ENCODE results near the gene B3GALT5. TPM values are rescaled to one million over a fixed set of nuclear protein-coding genes. Genes with fewer than 3 reads are reported as not detected.

Gene B3GALT5
- total and polyA plus RNA-seq, 2 of the 4 experiments (the other 2 are of a cell fraction) = 0.05 to 0.18 TPM

- ChIA-PET CTCF (no interaction called here), POLR2A (ENCODE audit: unreplicated experiment) (no interaction called here)
- Histone ChIP-seq H2BK20ac (ENCODE audit: low read depth, low read length) (no peak overlapping the region), H3K18ac (ENCODE audit: low read depth, low read length) (no peak overlapping the region), H4K8ac (ENCODE audit: low read depth in 2 of 2, low read length in 2 of 2) (no peak overlapping the region), H3K9me3 (ENCODE audit: control insufficient read depth, insufficient read depth, low read length) (peaks cover 8% of the 10 kb centered on the region; the same call in 1 of the 2 replicates), H2AK5ac (ENCODE audit: low read depth, low read length) (no peak overlapping the region), H3K14ac (replicated peaks; ENCODE audit: low read depth, low read length) (no peak overlapping the region), H3K9me1 (ENCODE audit: insufficient read depth, low read length) (no peaks in the 10 kb centered on the region), H2AFZ (replicated peaks; ENCODE audit: low read length, poor library complexity) (no peak overlapping the region), H4K20me1 (ENCODE audit: insufficient read depth, low read length) (no peaks in the 10 kb centered on the region), H2BK120ac (ENCODE audit: low read depth, low read length) (no peak overlapping the region), H3K36me3 (ENCODE audit: control insufficient read depth, insufficient read depth, low read length) (no peaks in the 10 kb centered on the region), H2BK5ac (ENCODE audit: low read depth, low read length, poor library complexity, severe bottlenecking) (no peak overlapping the region), H4K5ac (ENCODE audit: low read depth, low read length) (no peak overlapping the region), H3K27me3 (ENCODE audit: control insufficient read depth, insufficient read depth, low read length) (peaks cover 2% of the 10 kb centered on the region), H3K4me1 (ENCODE audit: control insufficient read depth, insufficient read depth, low read length) (no peaks in the 10 kb centered on the region), H4K91ac (ENCODE audit: insufficient read depth, low read depth, low read length) (no peak overlapping the region), H3K4ac (ENCODE audit: low read depth, low read length) (no peak overlapping the region), H2BK15ac (ENCODE audit: low read depth, low read length) (no peak overlapping the region), H3K27ac (ENCODE audit: insufficient read depth, low read length) (no peak overlapping the region), H3K9ac (ENCODE audit: low read depth, low read length) (no peak overlapping the region), H2AK9ac (replicated peaks; ENCODE audit: low read depth, low read length, poor library complexity) (no peak overlapping the region), H3K23ac (ENCODE audit: low read depth, low read length) (no peak overlapping the region), H3K4me3 (ENCODE audit: insufficient read depth, low read depth, low read length) (no peak overlapping the region), H3K56ac (ENCODE audit: extremely low read depth, insufficient read depth, low read length) (no peak overlapping the region), H3K4me2 (ENCODE audit: low read depth, low read length) (no peak overlapping the region), H3K79me1 (ENCODE audit: low read depth in 1 of 2, low read length in 2 of 2) (no peaks in the 10 kb centered on the region)
- BruUV-seq (replicated peaks) = no TSS peak
- WGBS, 2 experiments (ENCODE audit: extremely low coverage in 2 of 2, insufficient read length in 1 of 2) = 57% methylated on average over 7 of the region's 11 CpGs; no CpG with 5 or more reads in 1 of the 2 experiments
- intact Hi-C loops (cut with micrococcal nuclease) (no loop called here), dilution Hi-C loops (cut with HindIII; ENCODE audit: low sequenced_read_pairs, unreplicated experiment) (no loop called here), in situ Hi-C loops (cut with MboI; ENCODE audit: low sequenced_read_pairs) (no loop called here)
- ATAC-seq (ENCODE audit: low read depth) (no peak), DNase-seq (no peak)
- TF ChIP-seq MXI1 (IDR thresholded peaks at IDR 0.05; ENCODE audit: borderline replicate concordance, low read depth, low read length) (no peak), NFE2L2 (IDR thresholded peaks at IDR 0.05; ENCODE audit: low read depth, low read length) (no peak), MAZ (IDR thresholded peaks at IDR 0.05; ENCODE audit: borderline replicate concordance, low read depth, low read length) (no peak), FOS (IDR thresholded peaks at IDR 0.05; ENCODE audit: low read depth, low read length) (no peak), RAD21 (IDR thresholded peaks at IDR 0.05; ENCODE audit: low read length) (no peak), RCOR1 (IDR thresholded peaks at IDR 0.05; ENCODE audit: insufficient replicate concordance, low read length) (no peak), CTCF (conservative IDR thresholded peaks at IDR 0.05; ENCODE audit: low read depth, low read length) (no peak), BHLHE40 (IDR thresholded peaks at IDR 0.05; ENCODE audit: low read depth, low read length) (no peak), MAFK (IDR thresholded peaks at IDR 0.05; ENCODE audit: low read depth, low read length) (no peak), USF2 (IDR thresholded peaks at IDR 0.05; ENCODE audit: low read depth, low read length) (no peak), CHD1 (IDR thresholded peaks at IDR 0.05; ENCODE audit: low read depth, low read length) (no peak), SMC3 (IDR thresholded peaks at IDR 0.05; ENCODE audit: low read depth, low read length) (no peak), CEBPB (IDR thresholded peaks at IDR 0.05; ENCODE audit: low read depth, low read length) (no peak), RFX5 (IDR thresholded peaks at IDR 0.05; ENCODE audit: low read depth, low read length) (no peak), ELK1 (IDR thresholded peaks at IDR 0.05; ENCODE audit: borderline replicate concordance, low read depth, low read length) (no peak), POLR2A (IDR thresholded peaks at IDR 0.05; ENCODE audit: low read depth, low read length) (no peak)
Observed at GRCh38 chr21:39673736-39674135, 61.0 kb downstream of the B3GALT5 start.
